Pancreas (tissue), 10 donors: Measurements from ENCODE around the gene TEDC2. TPM values are rescaled to one million over a fixed set of nuclear protein-coding genes. Genes with fewer than 3 reads are reported as not detected.

Experiments
- ATAC-seq, 4 donors: fragments of 200-7000 bp; cut with Tn5 transposase; one replicate each; pipeline versions ENCODE4 v1.8.0 to v1.9.1; 2020; ENCODE audit warnings: mild to moderate bottlenecking in 4 of 4, moderate library complexity in 4 of 4
- DNase-seq, 6 donors: peaks; one replicate each; pipeline ENCODE4 v3.0.0-alpha.2; 2020
- FAIRE-seq: peaks from 2 replicates; lab custom pipeline; 2012; peaks lifted over from hg19 to GRCh38; lab: Jason Lieb, UNC
- H3K27ac ChIP-seq, 4 donors: fragments of 200-600 bp; sonication (generic); 1 replicate in 3 of 4; 2 replicates in 1 of 4; pipeline versions ENCODE4 v1.5.0 to v1.8.0; 2020
- H3K27me3 ChIP-seq, 4 donors: fragments of 200-600 bp; one replicate each; pipeline ENCODE4 v1.8.0; 2021
- H3K36me3 ChIP-seq, 3 donors: fragments of 200-600 bp; sonication (generic) in 1 of 3; one replicate each; pipeline versions ENCODE4 v1.5.0 to v1.8.0; 2020 to 2021
- H3K4me1 ChIP-seq, 3 donors: fragments of 200-600 bp; one replicate each; pipeline ENCODE4 v1.8.0; 2021
- H3K4me3 ChIP-seq, 4 donors: fragments of 200-600 bp; sonication (generic) in 2 of 4; one replicate each; pipeline versions ENCODE4 v1.5.0 to v1.8.0; 2020 to 2021
- H3K9me3 ChIP-seq, 4 donors: fragments of 200-600 bp; one replicate each; pipeline ENCODE4 v1.8.0; 2021
- CTCF ChIP-seq, 4 donors: fragments of 200-600 bp; sonication (generic) in 3 of 4; IDR thresholded peaks; one replicate each; pipeline versions ENCODE4 v1.5.0 to v1.8.0; 2021; ENCODE audit warnings: antibody characterized with exemption in 4 of 4
- WGBS, 2 donors: extraction: QIAGEN DNeasy Blood & Tissue Kit; methylation state at CpG; one replicate each; pipeline ENCODE4 v1.1.7; 2013; 5-methylcytosine and 5-hydroxymethylcytosine counted together
- intact Hi-C, 3 donors: fragments of 100-400 bp; cut with DNase I; formaldehyde crosslinking; loops; one replicate each; pipeline versions ENCODE4 v1.11.1 to v1.14.2; 2022
- polyA plus RNA-seq, 2 donors: library from polyadenylated mRNA; stranded (reverse); fragments of 200-250 nt; gene quantifications; one replicate each; pipeline ENCODE4 v1.2.3, GENCODE V29; 2013
- total RNA-seq, 6 donors: library from RNA; stranded (reverse); fragmentation: NEBNext Ultra II Directional in 4 of 6; extraction: Animal tissue kit (Norgen Biotek cat#: 25700) in 4 of 6; gene quantifications; one replicate each; pipeline versions ENCODE4 v1.2.1 to v1.2.4, GENCODE V29; 2021 to 2023
- donor health status: healthy with polysubstance abuse.
- donor health status: DM: no; HTN: no; CAD: no; lungs with moderate emphysema.
- donor health status: DM: no; HTN: no; CAD: no.
- donor health status: control.
- donor health status: control.
- donor health status: Bipolar disorder and iron deficiency.
- donor health status: DM: yes; HTN: yes; CAD: no.
- donor health status: DM: no; HTN: no; CAD: no.
- donor health status: DM: no; HTN: no; CAD: no.
- donor health status: DM: yes; HTN: yes; CAD: no.

The TEDC2 gene
- total and polyA plus RNA-seq, 8 donors, result 0.16 to 1.4 (median 0.81) TPM; not detected in 1

- intact Hi-C loops, result loop anchor here in 2 of 3 donors (5.0 to 10.0 kb wide), 3 partner anchors 64 to 194 kb away; partner anchors contain the start of gene ABCA3 (in 1 of the 2)
- peaks cover 0 to 18% (median 0%) of the 10 kb centered on the region in 3 donors for H3K36me3 ChIP-seq
- no peak for FAIRE-seq
- H3K9me3 ChIP-seq, result no peaks in the 10 kb centered on the region
- TF ChIP-seq CTCF (IDR thresholded peaks at IDR 0.05), result no peak
- H3K4me1 ChIP-seq, result peaks cover 21 to 25% (median 22%) of the 10 kb centered on the region in 3 donors
- no peak overlapping the region for H3K4me3 ChIP-seq
- H3K27me3 ChIP-seq, result no peaks in the 10 kb centered on the region
- DNase-seq, result peak in 5 of 6 donors; percentile 65 to 85 (median 66)
- ATAC-seq, result peak; percentile 21 to 45 (median 33)
- H3K27ac ChIP-seq, result peak overlapping the region; percentile 31 to 57 (median 40)
- 48 to 53% methylated on average over 14 to 15 of the region's 15 CpGs for WGBS, 2 donors
Observed at GRCh38 chr16:2498531-2499253, 38.8 kb downstream of the TEDC2 start.

- H3K27me3 ChIP-seq, result no peaks in the 10 kb centered on the region
- TF ChIP-seq CTCF (IDR thresholded peaks at IDR 0.05), result no peak
- peaks cover 0 to 18% (median 0%) of the 10 kb centered on the region in 3 donors for H3K36me3 ChIP-seq
- H3K4me3 ChIP-seq, result no peak overlapping the region
- no peaks in the 10 kb centered on the region for H3K9me3 ChIP-seq
- ATAC-seq (no peak), FAIRE-seq (no peak), DNase-seq (peak in 1 of 6 donors; percentile 72)
- H3K4me1 ChIP-seq, result peaks cover 21 to 25% (median 22%) of the 10 kb centered on the region in 3 donors
- peak overlapping the region; percentile 31 to 57 (median 40) for H3K27ac ChIP-seq
- 91 to 93% methylated on average over 6 of the region's 6 CpGs for WGBS, 2 donors
- intact Hi-C loops, result loop anchor here in 2 of 3 donors (5.0 to 10.0 kb wide), 3 partner anchors 65 to 195 kb away; partner anchors contain the start of gene ABCA3 (in 1 of the 2)
Observed at GRCh38 chr16:2499454-2499853, 39.5 kb downstream of the TEDC2 start.

- ATAC-seq, result no peak
- no peak for TF ChIP-seq CTCF (IDR thresholded peaks at IDR 0.05)
- WGBS, 2 donors, result 90 to 93% methylated on average over 29 of the region's 29 CpGs
- H3K27ac ChIP-seq, result no peak overlapping the region
- H3K4me1 ChIP-seq, result peaks cover 21 to 25% (median 22%) of the 10 kb centered on the region in 3 donors
- H3K4me3 ChIP-seq, result no peak overlapping the region
- peak in 1 of 6 donors; percentile 69 for DNase-seq
- intact Hi-C loops, result loop anchor here in 2 of 3 donors (2.0 to 10.0 kb wide), 5 partner anchors 63 to 308 kb away; partner anchors contain the start of gene ABCA3 (in 1 of the 2)
- FAIRE-seq, result no peak
- peaks cover 0 to 18% (median 0%) of the 10 kb centered on the region in 3 donors for H3K36me3 ChIP-seq
- no peaks in the 10 kb centered on the region for H3K27me3 ChIP-seq
- no peaks in the 10 kb centered on the region for H3K9me3 ChIP-seq
Observed at GRCh38 chr16:2499890-2500429, 40.1 kb downstream of the TEDC2 start.

- H3K9me3 ChIP-seq, result no peaks in the 10 kb centered on the region
- ATAC-seq (no peak), DNase-seq (peak in 2 of 6 donors; percentile 63 to 85), FAIRE-seq (no peak)
- no peak overlapping the region for H3K27ac ChIP-seq
- H3K4me3 ChIP-seq, result no peak overlapping the region
- intact Hi-C loops, result loop anchor here in 1 of 3 donors (2.0 to 5.0 kb wide), 2 partner anchors 64 to 308 kb away; no protein-coding TSS in a partner anchor
- H3K27me3 ChIP-seq, result no peaks in the 10 kb centered on the region
- 81 to 86% methylated on average over 20 of the region's 20 CpGs for WGBS, 2 donors
- TF ChIP-seq CTCF (IDR thresholded peaks at IDR 0.05), result no peak
- peaks cover 0 to 18% (median 0%) of the 10 kb centered on the region in 3 donors for H3K36me3 ChIP-seq
- H3K4me1 ChIP-seq, result peaks cover 21 to 25% (median 22%) of the 10 kb centered on the region in 3 donors
Observed at GRCh38 chr16:2500430-2500917, 40.6 kb downstream of the TEDC2 start.
